Activated T-cell treated with anti-CD3 and anti-CD28 coated beads for 24 hours (primary cell): ENCODE measurements around the gene THUMPD1.
"Not testable (repeated sequence)": the region's sequence is repeated elsewhere in the genome, so short reads cannot be mapped to it uniquely, and the experiment has no call there.

Experiments
- DNase-seq: peaks from one replicate; pipeline ENCODE4 v3.0.0-alpha.2; 2020; ENCODE audit warnings: low read depth

THUMPD1 gene, protein sequence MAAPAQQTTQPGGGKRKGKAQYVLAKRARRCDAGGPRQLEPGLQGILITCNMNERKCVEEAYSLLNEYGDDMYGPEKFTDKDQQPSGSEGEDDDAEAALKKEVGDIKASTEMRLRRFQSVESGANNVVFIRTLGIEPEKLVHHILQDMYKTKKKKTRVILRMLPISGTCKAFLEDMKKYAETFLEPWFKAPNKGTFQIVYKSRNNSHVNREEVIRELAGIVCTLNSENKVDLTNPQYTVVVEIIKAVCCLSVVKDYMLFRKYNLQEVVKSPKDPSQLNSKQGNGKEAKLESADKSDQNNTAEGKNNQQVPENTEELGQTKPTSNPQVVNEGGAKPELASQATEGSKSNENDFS

DNA sequence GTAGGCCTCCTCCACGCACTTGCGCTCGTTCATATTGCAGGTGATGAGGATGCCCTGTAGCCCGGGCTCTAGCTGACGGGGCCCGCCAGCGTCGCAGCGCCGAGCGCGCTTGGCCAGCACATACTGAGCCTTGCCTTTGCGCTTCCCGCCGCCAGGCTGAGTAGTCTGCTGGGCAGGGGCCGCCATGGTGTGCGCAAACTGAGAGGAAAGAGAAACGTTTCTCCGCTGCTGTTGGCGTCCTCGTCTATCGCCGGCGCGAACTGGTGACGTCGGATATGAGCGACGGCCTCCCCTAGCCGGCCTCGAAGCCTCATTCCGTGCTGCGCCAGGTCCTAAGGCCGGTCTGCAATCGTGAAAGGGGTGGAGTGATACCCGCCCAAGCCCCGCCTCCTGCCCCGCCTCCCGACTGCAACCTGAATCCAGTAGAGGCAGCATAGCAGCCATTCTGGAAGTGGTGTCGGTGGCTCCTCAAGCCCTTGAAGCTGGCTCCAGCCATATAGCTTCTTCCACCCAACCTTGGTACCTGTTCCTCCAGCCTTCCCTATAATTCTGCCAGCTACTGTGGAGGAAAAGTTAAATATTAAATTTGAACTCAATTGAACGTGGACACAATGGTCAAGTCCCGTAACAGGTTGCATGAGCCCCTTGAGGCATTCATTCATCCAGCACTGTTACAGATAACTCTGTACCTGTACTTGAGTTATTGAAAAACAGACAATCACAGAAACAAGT, at the start of gene THUMPD1:
THUMPD1 (minus strand) TSS at position 265 of the 732 bp plus-strand sequence; CDS start at position 186, 79 bp downstream.
- DNase-seq, result peak; percentile 97

DNA sequence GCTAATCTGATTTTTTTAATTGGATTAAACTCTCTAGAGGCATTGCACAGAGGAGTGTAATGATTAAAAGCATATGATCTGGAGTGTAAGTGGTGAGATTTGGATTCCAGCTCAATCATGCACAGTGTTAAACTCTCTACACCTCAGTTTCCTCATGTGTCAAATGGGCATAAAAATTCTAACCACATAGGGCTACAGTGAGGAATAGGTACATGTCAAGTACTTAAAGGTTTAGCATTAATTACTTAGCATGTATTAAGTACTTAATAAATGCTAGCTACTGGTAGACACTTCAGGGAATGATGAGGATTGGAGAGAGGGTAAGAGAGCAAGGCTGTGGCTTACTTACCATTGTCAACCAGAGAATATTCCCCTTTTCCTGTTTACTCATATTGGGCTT, 47.5 kb upstream of the THUMPD1 start:
- DNase-seq, result no peak

DNA sequence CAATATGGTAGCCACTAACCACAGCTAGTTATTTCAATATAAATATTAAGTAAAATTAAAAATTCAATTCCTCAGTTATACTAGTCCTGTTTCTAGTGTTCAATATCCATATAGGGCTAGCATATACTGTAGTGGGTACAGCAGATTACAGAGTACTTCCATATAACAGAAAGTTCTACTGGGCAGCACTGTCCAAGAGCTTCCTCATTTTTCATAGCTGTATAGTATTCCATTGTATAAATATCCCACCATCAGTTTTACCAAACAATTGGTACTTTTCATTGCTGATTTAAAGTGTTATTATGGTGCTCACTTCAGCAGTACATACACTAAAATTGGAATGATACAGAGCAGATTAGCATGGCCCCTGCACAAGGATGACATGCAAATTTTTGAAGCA, 42.6 kb upstream of the THUMPD1 start:
- no peak for DNase-seq

DNA sequence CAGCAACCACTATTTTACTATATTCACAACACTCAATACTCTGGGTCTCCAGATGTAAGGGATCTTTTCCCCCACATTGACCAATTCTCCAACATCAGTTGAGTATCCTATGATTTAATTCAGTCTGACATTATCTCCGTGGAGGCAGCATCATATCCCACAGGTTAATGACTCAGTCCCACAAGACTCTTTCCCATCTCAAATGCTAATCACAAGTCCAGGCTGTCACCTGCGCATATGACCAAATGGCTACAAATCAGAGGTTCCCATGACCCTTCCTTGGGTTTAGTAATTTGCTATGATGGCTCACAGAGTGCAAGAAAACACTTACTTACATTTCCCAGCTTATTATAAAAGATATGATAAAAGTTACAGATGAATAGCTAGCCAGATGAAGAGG, 40.9 kb upstream of the THUMPD1 start:
- no peak for DNase-seq

DNA sequence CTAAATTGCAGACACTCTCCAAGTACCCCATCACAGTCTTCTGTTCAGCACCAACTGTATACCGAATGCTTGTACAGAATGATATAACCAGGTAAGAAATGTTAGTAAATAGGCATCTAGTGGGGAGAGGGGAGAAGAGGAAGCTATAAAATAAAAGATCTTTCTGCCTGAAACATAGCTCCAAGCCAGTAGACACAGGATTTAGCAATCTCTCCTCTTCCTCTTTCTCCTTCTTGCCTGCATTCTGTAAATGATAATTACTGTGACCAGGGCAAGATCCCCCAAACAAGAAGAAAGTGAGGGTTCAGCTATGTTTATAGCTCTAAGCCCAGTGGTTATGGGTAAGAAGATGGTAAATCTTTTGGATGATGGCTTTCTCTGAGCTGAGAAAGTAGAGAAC, 40.1 kb upstream of the THUMPD1 start:
- no peak for DNase-seq

DNA sequence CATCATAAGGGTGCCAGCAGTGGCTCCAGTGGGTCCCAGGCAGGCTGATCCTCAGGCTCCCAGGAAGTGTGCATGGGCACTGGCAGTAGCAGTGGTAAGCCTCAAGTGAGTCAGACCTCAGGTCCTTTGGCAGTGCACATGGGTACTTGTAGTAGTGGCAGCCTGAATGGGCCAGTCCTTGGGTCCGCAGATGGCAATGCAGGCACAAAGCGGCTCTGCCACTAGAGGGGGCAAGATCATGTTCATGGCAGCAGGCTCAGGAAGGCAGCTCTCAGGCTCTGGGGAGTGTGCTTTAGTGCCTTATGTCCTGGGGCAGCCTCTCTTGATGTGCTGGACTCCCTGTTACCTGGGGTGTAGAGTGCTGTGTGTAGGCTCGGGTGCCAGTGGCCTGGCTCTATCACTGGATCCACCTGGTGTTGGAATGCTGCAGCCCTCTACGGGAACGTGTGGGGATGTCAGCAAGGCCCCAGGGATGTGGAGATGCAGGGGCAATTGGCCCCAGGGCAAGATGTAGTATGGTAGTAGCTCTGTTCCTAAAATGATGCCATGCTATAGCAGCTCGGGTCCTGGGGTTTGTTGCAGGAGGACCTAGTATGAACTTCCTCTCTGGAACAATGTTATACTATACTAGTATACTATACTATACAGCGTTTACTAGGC, 33.2 kb upstream of the THUMPD1 start:
- peak; percentile 32 for DNase-seq

DNA sequence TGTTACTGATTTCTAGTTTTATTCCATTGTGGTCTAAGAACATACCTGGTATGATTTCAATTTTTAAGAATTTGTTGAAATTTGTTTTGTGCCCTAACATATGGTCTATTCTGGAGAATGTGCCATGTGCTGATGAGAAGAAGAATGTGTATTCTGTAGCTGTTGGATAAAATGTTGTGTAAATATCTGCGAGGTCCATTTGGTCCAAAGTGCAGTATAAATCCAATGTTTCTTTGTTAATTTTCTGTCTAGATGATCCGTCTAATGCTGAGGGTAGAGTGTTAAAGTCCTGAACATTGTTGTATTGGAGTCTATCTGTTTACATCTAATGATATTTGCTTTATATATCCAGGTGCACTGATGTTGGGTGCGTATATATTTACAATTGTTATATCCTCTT, 32.1 kb upstream of the THUMPD1 start:
- DNase-seq, result no peak

DNA sequence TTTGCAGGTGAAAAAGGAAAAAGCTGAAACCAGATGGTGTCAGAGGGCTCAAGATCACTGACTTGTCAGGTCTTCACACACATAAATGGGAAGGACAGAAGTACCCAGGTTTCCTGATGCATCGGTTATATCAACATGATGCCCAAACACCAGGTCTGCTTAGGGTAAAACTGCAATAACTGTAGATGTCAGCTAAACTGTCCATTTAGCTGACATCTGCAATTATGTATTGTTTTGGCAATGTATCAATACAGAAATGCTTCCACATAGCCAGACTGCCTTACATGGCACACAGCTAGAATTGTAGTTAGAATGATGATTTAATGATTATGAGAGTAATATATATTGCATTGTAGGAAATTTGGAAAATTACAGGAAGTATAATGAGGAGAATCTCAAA, 27.2 kb upstream of the THUMPD1 start:
- no peak for DNase-seq

DNA sequence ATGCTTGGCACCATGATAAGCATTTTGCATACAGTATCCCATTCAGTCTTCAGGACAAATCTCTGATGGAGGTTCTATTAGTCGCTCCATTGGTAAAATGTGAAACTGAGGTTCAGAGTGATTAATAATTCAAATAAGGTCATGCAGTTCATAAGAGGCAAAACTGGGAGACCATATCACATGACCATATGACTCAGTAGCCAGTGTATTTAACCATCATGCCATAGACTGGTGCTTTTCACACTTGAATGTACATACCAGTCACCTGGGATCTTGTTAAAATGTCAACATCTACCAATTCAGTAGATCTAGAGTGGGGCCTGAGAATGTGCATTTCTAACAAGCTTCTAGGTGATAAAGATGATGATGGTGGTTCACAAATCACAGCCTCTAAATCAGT, 26.5 kb upstream of the THUMPD1 start:
- no peak for DNase-seq

DNA sequence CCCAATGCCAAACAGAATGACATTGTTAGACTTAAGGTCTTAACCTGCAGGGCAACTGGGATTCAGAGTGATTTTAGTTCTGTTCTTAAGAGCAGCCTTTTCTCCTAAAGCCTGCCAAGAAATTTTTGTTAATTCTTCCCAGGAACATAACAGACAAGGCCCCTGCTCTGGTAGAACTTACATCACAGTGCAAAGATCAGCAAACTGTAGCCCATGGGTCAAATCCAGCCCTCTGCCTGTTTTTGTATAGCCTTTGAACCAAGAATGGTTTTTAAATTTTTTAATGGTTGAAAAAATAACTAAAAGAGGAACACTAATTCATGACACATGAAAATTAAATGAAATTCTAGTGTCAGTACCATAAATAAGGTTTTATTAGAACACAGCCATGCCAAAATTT, 26.0 kb upstream of the THUMPD1 start:
- DNase-seq, result no peak

DNA sequence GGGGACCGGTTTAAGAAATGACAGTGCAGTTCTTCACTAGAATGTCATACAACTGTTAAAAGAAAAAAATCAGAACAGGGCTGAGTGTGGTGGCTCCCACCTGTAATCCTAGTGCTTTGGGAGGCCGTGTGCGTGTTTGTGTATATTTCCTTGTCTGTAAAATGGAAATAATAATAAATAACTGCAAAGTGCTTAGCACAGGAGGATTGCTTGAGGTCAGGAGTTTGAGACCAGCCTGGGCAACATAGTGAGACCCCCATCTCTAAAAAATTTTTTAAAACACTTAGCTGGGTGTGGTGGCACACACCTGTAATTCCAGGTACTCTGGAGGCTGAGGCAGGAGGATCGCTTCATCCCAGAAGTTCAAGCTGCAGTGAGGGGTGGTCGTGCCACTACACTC, 24.7 kb upstream of the THUMPD1 start:
- no peak for DNase-seq

DNA sequence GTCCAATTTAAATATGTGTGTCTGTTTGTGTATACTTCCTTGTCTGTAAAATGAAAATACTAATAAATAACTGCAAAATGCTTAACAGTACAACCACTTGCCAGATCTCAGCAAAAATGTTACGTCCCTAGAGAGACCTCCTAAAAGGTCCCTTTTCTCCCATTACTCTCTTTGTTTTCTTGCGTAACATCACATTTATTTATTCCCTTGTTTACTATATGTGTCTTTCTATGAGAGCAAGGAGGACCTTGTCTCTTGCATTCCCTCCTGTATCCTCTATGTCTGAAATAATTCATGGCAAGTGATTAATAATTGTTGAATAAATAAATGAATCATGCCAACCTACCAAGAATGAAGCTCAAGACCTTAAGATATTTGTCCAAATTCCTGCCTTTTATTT, 24.1 kb upstream of the THUMPD1 start:
- no peak for DNase-seq

DNA sequence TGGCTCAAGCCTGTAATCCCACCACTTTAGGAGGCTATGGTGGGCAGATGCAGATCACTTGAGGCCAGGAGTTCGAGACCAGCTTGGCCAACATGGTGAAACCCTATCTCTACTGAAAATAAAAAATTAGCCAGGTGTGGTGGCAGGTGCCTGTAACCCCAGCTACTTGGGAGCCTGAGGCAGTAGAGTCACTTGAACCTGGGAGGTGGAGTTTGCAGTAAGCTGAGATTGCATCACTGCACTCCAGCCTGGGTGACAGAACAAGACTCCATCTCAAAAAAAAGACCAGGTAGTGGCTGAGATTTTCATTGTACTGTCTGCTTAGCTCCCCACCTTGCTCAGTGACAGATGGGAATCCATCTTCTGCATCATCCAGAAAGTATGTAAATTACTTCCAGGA, 22.8 kb upstream of the THUMPD1 start:
- not testable (repeated sequence) for DNase-seq

DNA sequence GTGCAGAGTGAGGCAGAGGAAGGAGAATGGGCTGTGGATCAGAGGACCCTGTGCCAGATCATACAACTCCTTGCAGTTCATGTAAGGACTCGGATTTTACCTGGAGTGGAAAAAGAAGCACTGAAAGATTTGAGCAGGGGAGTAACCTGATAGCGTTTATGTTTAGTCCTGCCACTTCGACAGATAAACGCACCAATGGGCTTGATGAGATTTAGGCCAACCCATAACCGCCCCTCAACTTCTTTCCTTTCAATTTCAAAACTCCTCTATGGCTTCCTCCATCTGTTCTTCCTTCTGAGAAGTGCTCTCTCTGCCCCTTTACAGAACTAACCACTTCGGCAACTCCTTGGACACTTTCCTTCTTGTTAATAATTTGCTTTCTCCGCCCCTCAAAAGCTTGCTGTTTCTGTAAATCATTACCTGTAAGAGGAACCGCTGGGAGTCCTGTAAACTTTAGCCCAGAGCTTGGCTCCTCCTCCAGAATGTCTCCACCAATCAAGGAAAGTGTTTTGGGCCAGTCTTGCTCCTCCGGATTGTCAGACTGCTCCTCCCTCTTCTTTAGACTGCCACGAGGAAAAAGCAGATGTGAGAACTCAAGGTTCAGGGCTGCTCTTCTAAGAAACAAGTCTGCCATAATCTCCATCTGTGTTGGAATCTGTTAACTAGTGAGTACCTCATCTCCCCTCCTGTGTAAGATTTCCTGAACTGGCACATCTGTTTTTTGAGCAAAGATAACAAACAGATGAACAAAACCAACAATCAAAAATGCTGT, 22.0 kb upstream of the THUMPD1 start, which contains the start of gene ACSM3:
ACSM3 (plus strand) TSS at position 554 of the 772 bp plus-strand sequence. CDS start 6,021 bp downstream, outside the sequence.
- peak; percentile 54 for DNase-seq

DNA sequence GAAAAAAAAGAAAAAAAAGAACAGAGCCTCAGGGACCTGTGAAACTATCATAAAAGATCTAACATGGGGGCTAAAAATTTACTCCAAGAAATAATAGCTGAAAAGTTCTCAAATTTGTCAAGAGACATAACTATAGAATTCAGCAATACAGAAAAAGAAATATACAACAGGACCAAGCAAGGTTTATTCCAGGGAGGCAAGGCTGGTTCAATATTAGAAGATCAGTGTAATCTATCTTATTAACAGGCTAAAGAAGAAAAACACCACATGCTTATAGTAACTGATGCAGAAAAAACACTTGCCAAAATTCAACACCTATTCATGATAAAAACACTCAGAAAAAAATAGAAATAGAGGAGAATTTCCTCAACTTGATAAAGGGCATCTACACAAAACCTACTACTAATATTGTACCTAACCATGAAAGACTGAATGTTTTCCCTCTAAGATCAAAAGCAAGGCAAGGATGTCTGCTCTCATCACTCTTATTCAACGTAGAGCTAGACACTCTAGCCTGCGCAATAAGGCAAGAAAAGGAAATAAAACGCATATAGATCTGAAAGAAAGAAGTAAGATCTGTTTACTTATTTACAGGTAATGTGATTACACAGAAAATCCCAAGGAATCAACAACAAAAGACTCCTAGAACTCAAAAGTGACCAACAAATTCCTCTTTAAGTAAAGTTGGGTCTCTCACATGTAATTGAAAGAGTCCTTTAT, 20.9 kb upstream of the THUMPD1 start:
- DNase-seq, result no peak

DNA sequence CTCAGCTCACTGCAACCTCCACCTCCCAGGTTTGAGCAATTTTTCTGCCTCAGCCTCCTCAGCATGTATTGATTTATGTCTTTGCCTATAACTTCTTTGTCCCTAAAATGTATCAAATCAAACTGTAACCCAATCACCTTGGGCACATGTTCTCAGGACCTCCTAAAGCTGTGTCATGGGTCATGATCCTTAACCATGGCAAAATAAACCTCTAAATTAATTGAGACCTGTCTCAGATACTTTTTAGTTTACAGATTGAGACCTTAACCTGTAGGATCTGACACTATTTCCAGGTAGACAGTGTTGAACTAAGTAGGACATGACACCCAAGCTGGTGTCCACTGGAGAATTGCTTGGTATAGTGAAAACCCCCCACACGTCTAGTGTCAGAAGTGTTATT, 19.6 kb upstream of the THUMPD1 start:
- DNase-seq, result no peak

DNA sequence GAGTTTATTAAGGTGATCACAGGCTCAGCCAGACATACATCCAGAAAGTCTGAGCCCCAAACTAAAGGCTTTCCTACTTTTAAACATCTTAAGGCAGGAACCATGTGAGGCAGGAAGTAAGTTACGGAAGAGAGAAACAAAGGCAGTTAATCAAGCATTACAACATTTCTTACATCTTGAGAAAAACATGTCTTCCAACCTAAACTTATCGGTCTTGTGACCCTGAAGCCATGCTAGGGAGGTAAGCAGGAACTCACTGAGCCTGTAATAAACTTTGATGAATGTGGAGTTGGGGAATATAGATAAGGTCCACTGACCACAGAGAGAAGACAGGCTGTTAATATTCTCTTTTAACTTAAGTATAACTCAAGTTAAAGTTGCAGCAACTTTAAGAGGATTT, 18.7 kb upstream of the THUMPD1 start:
- no peak for DNase-seq

DNA sequence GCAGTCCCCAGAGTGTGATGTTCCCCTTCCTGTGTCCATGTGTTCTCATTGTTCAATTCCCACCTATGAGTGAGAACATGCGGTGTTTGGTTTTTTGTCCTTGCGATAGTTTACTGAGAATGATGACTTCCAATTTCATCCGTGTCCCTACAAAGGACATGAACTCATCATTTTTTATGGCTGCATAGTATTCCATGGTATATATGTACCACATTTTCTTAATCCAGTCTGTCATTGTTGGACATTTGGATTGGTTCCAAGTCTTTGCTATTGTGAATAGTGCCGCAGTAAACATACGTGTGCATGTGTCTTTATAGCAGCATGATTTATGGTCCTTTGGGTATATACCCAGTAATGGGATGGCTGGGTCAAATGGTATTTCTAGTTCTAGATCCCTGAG, 14.2 kb upstream of the THUMPD1 start:
- DNase-seq, result not testable (repeated sequence)

DNA sequence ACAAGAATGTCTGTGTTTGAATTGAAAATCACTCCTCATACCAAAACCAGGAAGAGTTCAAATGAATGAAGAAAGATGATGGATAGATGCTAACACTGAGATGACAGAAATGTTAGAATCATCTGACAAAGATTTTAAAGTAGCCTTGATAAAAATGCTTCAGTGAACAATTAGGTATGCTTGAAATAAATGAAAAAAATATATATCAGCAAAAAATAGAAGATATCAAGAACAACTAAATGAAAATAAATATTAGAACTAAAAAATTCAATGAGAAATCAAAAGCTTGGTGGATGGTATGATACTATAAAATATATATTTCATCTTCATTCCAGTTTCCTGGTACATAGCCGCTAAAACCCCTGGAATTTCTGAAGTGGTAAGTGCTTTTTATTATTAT, 13.6 kb upstream of the THUMPD1 start:
- no peak for DNase-seq

DNA sequence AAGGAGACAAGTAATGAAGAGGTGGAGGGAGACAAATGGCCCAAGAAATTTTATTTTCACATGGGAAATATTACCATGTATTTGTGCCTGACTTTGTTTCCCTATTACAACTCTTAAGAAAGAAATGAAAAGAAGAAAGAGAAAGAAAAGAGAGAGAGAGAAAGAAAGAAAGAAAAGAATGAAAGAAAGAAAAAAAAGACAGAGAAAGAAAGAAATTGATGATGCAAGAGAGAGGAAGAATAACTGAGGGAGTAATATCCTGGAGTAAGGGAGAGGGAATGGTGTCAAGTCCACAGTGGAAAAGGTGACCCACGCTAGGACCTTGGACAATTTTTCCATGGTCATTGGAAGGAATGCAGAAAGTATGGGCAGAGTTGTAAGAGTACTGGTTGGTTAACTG, 12.1 kb upstream of the THUMPD1 start:
- DNase-seq, result no peak

DNA sequence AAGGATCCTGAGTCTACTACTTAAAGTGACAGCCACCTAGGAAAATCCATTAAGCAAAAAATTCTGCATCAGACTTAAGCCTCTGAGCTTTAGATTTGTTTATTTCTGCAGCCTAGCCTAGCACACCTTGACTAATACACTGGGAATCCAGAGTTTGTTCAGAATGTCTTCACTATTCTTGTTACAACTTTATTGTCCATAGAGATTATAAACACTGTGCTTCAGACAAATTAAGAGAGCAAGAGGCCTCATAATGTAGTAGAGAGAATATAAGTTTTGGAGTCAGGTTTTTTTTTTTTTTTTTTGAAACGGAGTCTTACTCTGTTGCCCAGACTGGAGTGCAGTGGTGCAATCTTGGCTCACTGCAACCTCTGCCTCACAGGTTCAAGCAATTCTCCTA, 8.9 kb upstream of the THUMPD1 start:
- DNase-seq, result no peak

DNA sequence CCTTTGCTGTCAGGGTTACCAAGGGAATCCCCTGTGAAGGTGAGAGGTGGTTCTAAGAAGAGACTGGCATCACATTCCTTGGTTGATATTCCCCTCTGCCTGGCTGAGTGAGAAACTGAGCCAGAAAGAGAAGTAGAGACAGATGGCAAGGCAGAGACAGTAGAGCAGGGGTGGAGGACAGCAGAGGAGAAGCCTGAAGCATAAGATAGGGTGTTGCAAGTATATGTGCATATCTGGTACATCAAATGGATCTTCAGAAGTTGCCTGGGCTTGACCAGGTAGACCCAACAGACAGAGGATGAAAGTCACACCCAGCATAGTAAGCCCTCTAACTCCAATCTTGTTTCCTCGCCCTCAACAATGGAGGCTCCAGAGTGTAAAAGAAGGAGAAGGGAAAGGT, 7.9 kb upstream of the THUMPD1 start:
- no peak for DNase-seq
